ENCODE measurements around the gene KIAA1755.

DNA sequence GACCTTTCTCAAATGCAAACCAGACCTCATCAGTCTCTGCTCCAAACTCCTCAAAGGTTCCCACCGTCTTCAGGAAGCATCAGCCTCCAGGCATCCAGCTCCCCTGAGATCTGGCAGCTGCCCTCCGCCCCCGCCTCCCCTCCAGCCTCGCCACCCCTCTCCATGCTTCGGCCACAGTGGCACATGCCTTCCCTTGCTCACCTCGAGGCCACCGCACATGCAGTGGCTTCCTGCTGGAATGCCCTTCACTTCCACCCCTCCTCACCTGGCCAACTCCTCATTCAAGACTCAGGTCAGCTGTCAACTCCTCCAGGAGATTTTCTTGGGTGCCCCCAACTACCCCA lies 13.4 kb downstream of the KIAA1755 start:
- TF ChIP-seq, protein P1, sequence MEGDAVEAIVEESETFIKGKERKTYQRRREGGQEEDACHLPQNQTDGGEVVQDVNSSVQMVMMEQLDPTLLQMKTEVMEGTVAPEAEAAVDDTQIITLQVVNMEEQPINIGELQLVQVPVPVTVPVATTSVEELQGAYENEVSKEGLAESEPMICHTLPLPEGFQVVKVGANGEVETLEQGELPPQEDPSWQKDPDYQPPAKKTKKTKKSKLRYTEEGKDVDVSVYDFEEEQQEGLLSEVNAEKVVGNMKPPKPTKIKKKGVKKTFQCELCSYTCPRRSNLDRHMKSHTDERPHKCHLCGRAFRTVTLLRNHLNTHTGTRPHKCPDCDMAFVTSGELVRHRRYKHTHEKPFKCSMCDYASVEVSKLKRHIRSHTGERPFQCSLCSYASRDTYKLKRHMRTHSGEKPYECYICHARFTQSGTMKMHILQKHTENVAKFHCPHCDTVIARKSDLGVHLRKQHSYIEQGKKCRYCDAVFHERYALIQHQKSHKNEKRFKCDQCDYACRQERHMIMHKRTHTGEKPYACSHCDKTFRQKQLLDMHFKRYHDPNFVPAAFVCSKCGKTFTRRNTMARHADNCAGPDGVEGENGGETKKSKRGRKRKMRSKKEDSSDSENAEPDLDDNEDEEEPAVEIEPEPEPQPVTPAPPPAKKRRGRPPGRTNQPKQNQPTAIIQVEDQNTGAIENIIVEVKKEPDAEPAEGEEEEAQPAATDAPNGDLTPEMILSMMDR (IDR thresholded peaks at IDR 0.05) = no peak
- no peak for TF ChIP-seq POLR2AphosphoS5 (IDR thresholded peaks at IDR 0.05)
